A549 treated with DMSO at 1 μM for 4 hours (cell line): ENCODE results near the gene ZNF438. TPM values are rescaled to one million over a fixed set of nuclear protein-coding genes. Genes with fewer than 3 reads are reported as not detected.

Experiments used
- total RNA-seq: library from RNA; stranded (reverse); fragments of 200-300 nt; extraction: Qiagen RNA extraction; gene quantifications from 5 replicates; pipeline ENCODE4 v1.2.3, GENCODE V29; 2022; ENCODE audit warnings: low read depth

ZNF438 gene
- total RNA-seq: 1.6 to 2.0 TPM (median 2.0 TPM) in 5 replicates

GRCh38 chr10:31031558-31032257, at the start of gene ZNF438:
Gene ZNF438, minus strand, starts transcription at chr10:31031865. Its CDS starts 154,831 bp downstream, at chr10:30877034.

